ENCODE results near the gene BGLAP. TPM values are rescaled to one million over a fixed set of nuclear protein-coding genes. Genes with fewer than 3 reads are reported as not detected.

Gene BGLAP
- total RNA-seq, 1 donor: not detected

DNA sequence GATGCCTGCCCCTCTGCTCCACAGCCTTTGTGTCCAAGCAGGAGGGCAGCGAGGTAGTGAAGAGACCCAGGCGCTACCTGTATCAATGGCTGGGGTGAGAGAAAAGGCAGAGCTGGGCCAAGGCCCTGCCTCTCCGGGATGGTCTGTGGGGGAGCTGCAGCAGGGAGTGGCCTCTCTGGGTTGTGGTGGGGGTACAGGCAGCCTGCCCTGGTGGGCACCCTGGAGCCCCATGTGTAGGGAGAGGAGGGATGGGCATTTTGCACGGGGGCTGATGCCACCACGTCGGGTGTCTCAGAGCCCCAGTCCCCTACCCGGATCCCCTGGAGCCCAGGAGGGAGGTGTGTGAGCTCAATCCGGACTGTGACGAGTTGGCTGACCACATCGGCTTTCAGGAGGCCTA lies 754 bp downstream of the BGLAP start:
- no peak overlapping the region for H3K4me3 ChIP-seq (ENCODE audit: low read depth, low read length)
- DNase-seq (ENCODE audit: low read depth): no peak
- TF ChIP-seq, protein P1, sequence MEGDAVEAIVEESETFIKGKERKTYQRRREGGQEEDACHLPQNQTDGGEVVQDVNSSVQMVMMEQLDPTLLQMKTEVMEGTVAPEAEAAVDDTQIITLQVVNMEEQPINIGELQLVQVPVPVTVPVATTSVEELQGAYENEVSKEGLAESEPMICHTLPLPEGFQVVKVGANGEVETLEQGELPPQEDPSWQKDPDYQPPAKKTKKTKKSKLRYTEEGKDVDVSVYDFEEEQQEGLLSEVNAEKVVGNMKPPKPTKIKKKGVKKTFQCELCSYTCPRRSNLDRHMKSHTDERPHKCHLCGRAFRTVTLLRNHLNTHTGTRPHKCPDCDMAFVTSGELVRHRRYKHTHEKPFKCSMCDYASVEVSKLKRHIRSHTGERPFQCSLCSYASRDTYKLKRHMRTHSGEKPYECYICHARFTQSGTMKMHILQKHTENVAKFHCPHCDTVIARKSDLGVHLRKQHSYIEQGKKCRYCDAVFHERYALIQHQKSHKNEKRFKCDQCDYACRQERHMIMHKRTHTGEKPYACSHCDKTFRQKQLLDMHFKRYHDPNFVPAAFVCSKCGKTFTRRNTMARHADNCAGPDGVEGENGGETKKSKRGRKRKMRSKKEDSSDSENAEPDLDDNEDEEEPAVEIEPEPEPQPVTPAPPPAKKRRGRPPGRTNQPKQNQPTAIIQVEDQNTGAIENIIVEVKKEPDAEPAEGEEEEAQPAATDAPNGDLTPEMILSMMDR (IDR thresholded peaks at IDR 0.05; ENCODE audit: insufficient read depth, low read depth, low read length): no peak

GRCh38 chr1:156244126-156244525 lies 2.1 kb downstream of the BGLAP start:
- H3K4me3 ChIP-seq (ENCODE audit: low read depth, low read length): no peak overlapping the region
- no peak for DNase-seq (ENCODE audit: low read depth)
- TF ChIP-seq, protein P1 (IDR thresholded peaks at IDR 0.05; ENCODE audit: insufficient read depth, low read depth, low read length): no peak

DNA sequence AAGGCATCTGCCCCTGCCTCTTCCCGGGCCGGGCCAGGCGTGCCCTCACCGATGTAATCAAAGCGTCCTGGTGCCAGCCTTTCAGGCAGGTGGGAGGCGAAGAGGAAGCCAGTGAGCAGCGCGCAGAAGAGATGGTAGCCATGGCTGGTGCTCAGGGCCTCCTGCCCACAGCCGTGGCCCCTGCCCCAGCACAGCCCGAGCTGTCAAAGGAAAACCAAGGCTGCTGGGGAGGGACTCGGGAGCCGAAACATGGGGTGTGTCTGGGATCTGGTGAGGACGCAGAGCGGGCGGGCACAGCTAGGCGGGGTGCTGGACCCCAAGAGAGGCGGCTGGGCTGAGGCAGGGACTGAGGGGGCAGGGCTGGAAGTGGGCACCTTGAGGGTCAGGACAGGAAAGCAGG lies 2.7 kb downstream of the BGLAP start:
- DNase-seq (ENCODE audit: low read depth): no peak
- TF ChIP-seq, protein P1 (IDR thresholded peaks at IDR 0.05; ENCODE audit: insufficient read depth, low read depth, low read length): no peak

GRCh38 chr1:156245451-156246232 lies 3.7 kb downstream of the BGLAP start:
- H3K4me3 ChIP-seq (ENCODE audit: low read depth, low read length): peak overlapping the region; percentile 44
- peak; percentile 23 for DNase-seq (ENCODE audit: low read depth)
- TF ChIP-seq, protein P1 (IDR thresholded peaks at IDR 0.05; ENCODE audit: insufficient read depth, low read depth, low read length): no peak

More for the DNA sequence above, 2.7 kb downstream of the BGLAP start:
- no peak overlapping the region for H3K4me3 ChIP-seq (ENCODE audit: low read depth, low read length)

DNA sequence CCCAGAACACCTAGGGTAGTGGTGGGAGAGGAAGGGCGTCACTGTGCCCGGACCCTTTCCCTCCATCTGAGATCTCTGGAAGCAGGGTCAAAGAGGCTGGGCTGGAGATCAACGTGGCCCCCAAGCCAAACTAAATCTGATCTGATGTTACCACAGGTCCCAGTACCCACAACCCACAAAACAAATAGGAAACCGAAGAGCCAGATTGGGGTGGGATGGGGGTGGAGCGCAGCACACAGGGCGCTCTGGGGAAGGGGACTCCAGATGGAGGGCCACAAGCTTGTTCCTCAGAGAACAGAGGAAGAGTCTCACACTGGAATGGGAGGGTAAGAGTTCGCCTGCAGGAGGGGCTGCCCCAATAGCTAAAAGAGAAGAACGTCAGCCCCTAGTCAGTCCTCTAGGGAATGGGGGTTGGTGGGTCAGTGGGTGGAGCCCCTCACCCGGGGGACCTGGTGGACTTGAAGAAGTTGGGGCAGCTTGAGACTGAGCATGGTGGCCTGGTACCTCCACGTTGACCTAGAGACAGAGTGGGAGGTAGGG lies 4.3 kb downstream of the BGLAP start:
- no peak overlapping the region for H3K4me3 ChIP-seq (ENCODE audit: low read depth, low read length)
- DNase-seq (ENCODE audit: low read depth): no peak
- TF ChIP-seq, protein P1 (IDR thresholded peaks at IDR 0.05; ENCODE audit: insufficient read depth, low read depth, low read length): no peak

DNA sequence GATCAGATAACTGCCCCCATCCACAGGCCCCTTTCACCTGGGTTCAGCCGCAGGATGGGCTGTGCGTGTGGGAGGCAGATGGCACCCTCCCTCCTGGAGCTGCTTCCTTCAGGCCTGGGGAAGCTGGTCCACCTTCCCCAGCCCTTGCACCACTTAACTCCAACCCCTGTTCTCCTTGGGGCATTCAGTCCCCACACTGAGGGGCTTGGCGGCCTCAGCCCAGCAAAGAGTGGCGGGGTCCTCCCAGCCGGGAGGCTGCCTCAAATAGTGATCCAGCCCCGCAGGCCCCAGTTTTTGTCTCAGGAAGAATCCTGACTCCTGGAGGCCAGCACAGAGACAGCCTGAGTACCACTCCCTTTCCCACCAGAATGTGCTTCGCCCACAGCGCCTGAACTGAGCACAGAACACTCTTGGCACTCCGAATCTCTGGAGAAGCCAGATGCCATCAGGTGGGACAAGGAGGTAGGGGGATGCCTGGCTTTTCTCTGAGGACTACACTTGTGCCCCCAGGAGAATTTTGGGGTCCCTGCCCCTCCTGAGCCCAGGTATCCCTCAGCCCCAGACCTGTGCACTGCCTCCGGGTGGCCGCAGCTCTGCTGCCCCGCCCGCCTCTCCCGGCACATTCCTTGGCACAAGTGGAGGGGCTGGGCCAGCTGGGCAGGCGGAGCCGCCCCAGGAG lies 4.9 kb downstream of the BGLAP start:
- DNase-seq (ENCODE audit: low read depth): no peak
- H3K4me3 ChIP-seq (ENCODE audit: low read depth, low read length): no peak overlapping the region
- TF ChIP-seq, protein P1 (IDR thresholded peaks at IDR 0.05; ENCODE audit: insufficient read depth, low read depth, low read length): no peak
